Activated CD8-positive, alpha-beta memory T cell treated with anti-CD3 and anti-CD28 coated beads, Interleukin-2, amount 10 ng/mL, durations not matched to agents 7 days and 5 days (primary cell): ENCODE measurements around the gene PHACTR3. TPM values are rescaled to one million over a fixed set of nuclear protein-coding genes. Genes with fewer than 3 reads are reported as not detected.

Experiments used
- ATAC-seq: fragments of 150-1000 bp; cut with Tn5 transposase; one replicate; pipeline ENCODE4 v1.10.0; 2021; ENCODE audit warnings: moderate library complexity
- CTCF ChIA-PET: fragments of 350-600 bp; sonication (Branson Sonifier 250); formaldehyde crosslinking; loops from one replicate; lab custom pipeline; 2021; ENCODE audit warnings: antibody characterized with exemption; lab: Charles Lee
- DNase-seq: peaks from one replicate; pipeline ENCODE4 v3.0.0-alpha.2; 2020
- H3K27ac Mint-ChIP-seq: one replicate; pipeline ENCODE4 v1.8.0; 2021; ENCODE audit warnings: mild to moderate bottlenecking, mixed read lengths
- H3K27me3 Mint-ChIP-seq: one replicate; pipeline ENCODE4 v1.8.0; 2021; ENCODE audit warnings: mixed read lengths
- H3K36me3 Mint-ChIP-seq: one replicate; pipeline ENCODE4 v1.8.0; 2021; ENCODE audit warnings: mild to moderate bottlenecking, mixed read lengths
- H3K4me1 Mint-ChIP-seq: one replicate; pipeline ENCODE4 v1.8.0; 2021; ENCODE audit warnings: mixed read lengths
- H3K4me3 Mint-ChIP-seq: one replicate; pipeline ENCODE4 v1.8.0; 2021; ENCODE audit warnings: mild to moderate bottlenecking, moderate library complexity, mixed read lengths
- H3K9me3 Mint-ChIP-seq: one replicate; pipeline ENCODE4 v1.8.0; 2022; ENCODE audit warnings: low read depth, mixed read lengths
- total RNA-seq, 2 experiments: library from RNA; stranded (reverse); gene quantifications; one replicate each; pipeline ENCODE4 v1.2.3, GENCODE V29; 2021

Gene PHACTR3
- total RNA-seq, 2 experiments from 2014 or later, result not detected

DNA sequence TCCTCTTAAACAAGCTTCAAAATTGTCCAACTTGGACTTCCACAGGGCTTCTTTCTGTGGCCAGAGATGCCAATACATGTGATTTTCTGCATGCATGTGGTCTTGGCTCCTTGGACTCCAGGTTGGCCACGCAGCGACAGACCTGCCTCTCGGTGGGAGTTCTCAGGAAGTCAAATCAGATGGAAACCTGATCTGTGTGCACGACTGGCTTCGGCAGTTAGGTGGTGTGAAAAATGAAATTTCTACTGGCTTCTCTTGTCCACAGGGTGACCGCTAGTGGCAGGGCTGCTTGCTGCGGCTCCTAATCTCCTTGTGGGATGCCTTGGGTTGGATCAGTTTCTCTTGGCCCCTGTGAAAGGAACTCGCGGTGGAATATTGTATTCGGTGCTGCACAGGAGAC is 57.3 kb downstream of the PHACTR3 start:
- CTCF ChIA-PET, result no interaction called here

DNA sequence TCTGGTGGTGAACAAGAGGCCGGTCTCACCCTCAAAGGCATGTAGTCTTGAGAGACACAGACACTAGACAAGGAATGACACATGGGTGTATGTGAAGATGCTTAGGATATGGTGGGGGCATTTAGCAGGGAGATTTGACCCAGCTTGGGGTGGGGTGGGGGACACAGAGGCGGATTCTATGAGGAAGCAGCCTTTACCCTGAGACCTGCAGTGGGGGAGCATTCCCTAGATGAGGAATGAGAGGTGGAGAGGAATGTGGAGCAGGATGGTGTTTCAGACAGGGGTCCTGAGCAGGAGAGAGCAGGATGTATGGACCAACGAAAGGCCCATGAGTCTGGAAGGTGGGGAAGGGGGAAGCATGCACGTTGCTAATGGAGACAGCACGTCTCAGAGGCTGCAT is 57.8 kb downstream of the PHACTR3 start:
- CTCF ChIA-PET, result no interaction called here
- H3K4me3 Mint-ChIP-seq, result no peak overlapping the region
- DNase-seq (peak; percentile 11), ATAC-seq (no peak)
- no peaks in the 10 kb centered on the region for H3K4me1 Mint-ChIP-seq
- no peak overlapping the region for H3K27ac Mint-ChIP-seq
- no peaks in the 10 kb centered on the region for H3K36me3 Mint-ChIP-seq
- no peaks in the 10 kb centered on the region for H3K27me3 Mint-ChIP-seq
- H3K9me3 Mint-ChIP-seq, result peaks cover 9% of the 10 kb centered on the region

More for the DNA sequence above, 57.3 kb downstream of the PHACTR3 start:
- Mint-ChIP-seq H3K4me1 (no peaks in the 10 kb centered on the region), H3K27ac (no peak overlapping the region), H3K27me3 (no peaks in the 10 kb centered on the region), H3K4me3 (no peak overlapping the region), H3K9me3 (peaks cover 12% of the 10 kb centered on the region), H3K36me3 (no peaks in the 10 kb centered on the region)
- no peak for ATAC-seq
- no peak for DNase-seq

DNA sequence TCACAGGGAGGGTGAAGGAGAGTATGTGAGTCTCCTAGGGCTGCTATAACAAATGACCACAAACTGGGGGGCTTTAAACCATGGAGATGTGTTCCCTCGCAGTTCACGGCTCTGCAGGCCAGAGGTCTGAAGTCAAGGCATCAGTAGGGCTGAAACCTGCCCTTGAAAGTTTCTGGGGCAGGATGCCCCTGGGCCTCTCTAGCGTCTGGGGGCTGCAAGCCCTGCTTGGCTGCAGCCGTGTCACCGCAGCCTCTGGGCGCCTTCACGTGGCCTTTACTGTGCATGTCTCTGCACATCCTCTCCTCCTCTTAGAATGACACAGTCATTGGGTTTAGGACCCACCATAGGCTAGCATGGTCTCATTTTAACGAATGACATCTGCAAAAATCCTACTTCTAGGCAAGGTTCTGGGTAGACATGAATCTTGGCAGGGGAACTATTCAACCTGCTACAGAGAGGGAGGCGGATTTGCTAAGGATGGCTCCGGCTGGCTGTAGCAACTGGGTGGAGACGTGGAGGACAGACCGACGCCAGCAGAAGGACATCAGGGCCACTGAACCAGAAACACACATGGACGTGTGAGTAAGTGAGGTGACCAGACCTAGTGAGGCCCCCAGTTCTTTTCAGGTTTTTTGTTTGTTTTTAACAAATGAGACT is 58.6 kb downstream of the PHACTR3 start:
- ATAC-seq (no peak), DNase-seq (peak; percentile 31)
- H3K4me3 Mint-ChIP-seq, result no peak overlapping the region
- H3K9me3 Mint-ChIP-seq, result peaks cover 2% of the 10 kb centered on the region
- H3K4me1 Mint-ChIP-seq, result no peaks in the 10 kb centered on the region
- no peaks in the 10 kb centered on the region for H3K27me3 Mint-ChIP-seq
- no peak overlapping the region for H3K27ac Mint-ChIP-seq
- no peaks in the 10 kb centered on the region for H3K36me3 Mint-ChIP-seq
- CTCF ChIA-PET, result no interaction called here

DNA sequence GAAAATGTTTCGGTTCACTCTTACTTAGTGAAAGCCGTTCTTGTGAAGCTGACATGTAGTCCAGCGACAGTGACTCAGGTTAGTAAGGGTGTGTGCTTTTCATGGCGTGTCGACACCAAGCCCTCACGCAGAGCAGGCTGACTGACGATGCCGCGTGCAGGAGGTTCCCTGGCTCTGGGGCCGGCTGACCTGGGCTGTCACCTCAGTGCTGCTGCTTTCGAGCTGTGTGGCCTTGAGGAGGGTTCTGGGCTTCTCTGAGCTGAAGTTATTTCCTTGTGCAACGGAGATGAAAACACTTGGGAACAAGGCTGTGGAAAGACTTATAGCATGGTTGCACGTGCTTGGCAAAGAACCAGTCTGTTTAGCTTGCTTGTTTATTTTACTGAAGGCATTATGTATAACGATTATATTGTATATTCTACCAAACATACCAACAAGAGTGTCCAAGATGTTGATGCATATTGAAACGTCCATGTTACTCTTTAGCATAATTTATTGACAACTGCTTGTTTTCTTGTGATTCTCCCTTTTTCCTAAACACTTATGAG is 59.2 kb downstream of the PHACTR3 start:
- Mint-ChIP-seq H3K9me3 (peaks cover 2% of the 10 kb centered on the region), H3K36me3 (no peaks in the 10 kb centered on the region), H3K27me3 (no peaks in the 10 kb centered on the region), H3K27ac (no peak overlapping the region), H3K4me3 (no peak overlapping the region), H3K4me1 (no peaks in the 10 kb centered on the region)
- DNase-seq (peak; percentile 37), ATAC-seq (no peak)
- CTCF ChIA-PET, result no interaction called here

DNA sequence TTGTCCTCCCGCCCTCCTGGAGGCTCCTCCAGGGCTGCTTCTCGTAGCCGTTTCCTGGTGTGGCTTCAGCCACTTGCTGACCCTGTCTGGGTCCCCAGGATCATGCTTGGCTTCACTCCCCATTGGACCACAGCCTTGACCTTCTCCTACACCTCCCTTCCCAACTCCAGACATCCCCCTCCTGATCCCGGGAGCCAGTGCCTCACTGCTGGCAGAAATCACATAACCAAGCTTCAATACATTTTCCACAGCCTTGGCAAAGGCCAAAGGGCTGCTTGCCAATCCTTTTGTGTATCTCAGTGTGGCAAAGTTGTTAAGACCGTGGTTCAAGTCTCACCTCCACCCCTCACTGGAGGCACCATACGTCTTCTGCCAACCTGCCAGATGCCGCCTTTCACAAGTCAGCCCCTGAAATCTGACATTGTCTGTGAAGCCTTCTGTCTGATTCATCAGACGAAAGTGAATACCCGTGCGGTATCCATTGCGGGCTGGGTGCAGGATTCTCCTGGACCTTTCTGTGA is 60.1 kb downstream of the PHACTR3 start:
- ATAC-seq (no peak), DNase-seq (peak; percentile 32)
- Mint-ChIP-seq H3K27me3 (no peaks in the 10 kb centered on the region), H3K4me3 (no peak overlapping the region), H3K9me3 (no peaks in the 10 kb centered on the region), H3K27ac (no peak overlapping the region), H3K4me1 (no peaks in the 10 kb centered on the region), H3K36me3 (no peaks in the 10 kb centered on the region)
- CTCF ChIA-PET, result no interaction called here

DNA sequence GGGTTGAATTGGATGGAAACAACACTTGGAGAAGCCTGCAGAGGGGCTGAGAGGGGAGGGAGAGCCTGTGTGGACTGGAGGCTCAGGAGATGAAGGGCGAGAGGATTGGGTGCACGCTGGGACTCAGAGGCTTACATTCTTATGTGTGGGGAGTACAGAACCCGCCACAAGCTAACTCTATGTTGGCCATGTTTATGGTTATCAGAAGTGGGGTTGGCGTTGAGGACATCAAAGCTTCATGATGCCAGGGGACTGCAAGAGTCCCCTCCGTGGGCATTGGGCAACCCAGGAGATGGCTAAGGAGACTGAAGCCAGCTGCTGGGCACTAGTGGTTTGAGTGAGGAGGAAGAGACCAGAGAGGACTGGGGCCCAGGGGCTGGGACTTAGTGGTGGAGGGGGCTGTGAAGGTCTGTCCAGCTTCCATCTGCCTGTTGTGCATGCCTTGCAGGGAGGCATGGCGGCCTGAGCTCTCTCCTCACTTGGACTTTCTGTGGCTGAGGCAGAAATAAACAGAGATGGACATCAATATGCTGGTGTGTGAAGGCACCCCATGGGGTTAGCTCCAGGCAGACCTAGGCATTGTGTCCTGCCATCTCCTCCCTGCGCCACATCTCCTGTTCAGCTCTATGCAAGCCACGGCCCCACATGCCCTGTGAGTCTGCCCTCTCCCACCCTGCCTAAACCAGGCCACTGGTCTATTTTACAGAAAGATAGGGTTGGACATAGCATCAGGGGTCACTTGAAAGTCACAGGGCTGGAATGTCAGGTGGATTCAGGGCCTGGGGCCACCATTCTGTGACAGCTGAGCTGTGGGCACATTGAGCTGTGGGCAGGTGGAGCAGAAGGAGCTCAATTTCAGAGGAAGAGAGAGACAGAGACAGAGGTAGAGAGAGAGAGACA is 61.6 kb downstream of the PHACTR3 start:
- Mint-ChIP-seq H3K27me3 (no peaks in the 10 kb centered on the region), H3K9me3 (no peaks in the 10 kb centered on the region), H3K36me3 (no peaks in the 10 kb centered on the region), H3K27ac (no peak overlapping the region), H3K4me3 (no peak overlapping the region), H3K4me1 (no peaks in the 10 kb centered on the region)
- CTCF ChIA-PET, result no interaction called here
- ATAC-seq (no peak), DNase-seq (peak; percentile 26)

DNA sequence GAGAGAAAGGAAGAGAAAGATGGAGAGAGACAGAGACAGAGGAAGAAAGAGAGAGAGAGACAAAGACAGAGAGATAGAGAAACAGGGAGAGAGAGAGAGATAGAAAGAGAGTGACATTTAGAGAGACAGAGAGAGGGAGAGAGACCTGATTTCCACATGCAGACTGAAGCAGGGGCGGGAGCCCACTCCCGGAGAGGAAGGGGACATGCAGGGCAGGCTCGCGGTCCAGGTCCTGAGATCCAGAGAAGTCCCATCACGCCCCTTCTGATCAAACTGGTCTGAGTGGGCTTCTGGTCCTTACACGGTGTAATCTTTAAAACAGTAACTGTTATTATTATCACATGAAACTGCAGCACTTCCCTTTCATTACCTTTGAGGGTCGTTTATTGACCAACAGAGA is 62.2 kb downstream of the PHACTR3 start:
- H3K4me1 Mint-ChIP-seq, result no peaks in the 10 kb centered on the region
- ATAC-seq (no peak), DNase-seq (peak; percentile 15)
- CTCF ChIA-PET, result no interaction called here
- H3K9me3 Mint-ChIP-seq, result no peaks in the 10 kb centered on the region
- no peaks in the 10 kb centered on the region for H3K27me3 Mint-ChIP-seq
- no peaks in the 10 kb centered on the region for H3K36me3 Mint-ChIP-seq
- no peak overlapping the region for H3K4me3 Mint-ChIP-seq
- no peak overlapping the region for H3K27ac Mint-ChIP-seq

DNA sequence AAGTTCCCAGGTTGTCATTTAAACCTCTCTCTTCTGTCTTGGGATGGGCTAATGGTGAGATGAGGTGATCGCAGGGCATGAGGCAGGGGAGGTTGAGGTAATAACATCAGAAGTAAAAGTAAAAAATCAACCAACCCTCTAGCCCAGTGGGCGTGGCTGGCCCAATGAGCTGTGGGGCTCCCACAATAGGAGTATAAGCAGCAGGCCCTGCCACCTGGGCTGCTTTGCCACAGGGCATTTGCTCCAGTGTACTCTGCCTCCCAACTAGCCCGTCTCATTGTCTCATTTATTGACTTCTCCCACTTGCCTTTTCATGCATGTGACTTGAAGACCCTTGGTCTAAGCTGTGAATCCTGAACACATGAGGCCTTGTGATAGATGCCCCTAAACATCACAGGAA is 62.8 kb downstream of the PHACTR3 start:
- CTCF ChIA-PET, result no interaction called here
- no peaks in the 10 kb centered on the region for H3K9me3 Mint-ChIP-seq
- H3K36me3 Mint-ChIP-seq, result no peaks in the 10 kb centered on the region
- no peaks in the 10 kb centered on the region for H3K4me1 Mint-ChIP-seq
- DNase-seq (peak; percentile 26), ATAC-seq (no peak)
- H3K27ac Mint-ChIP-seq, result no peak overlapping the region
- H3K27me3 Mint-ChIP-seq, result no peaks in the 10 kb centered on the region
- H3K4me3 Mint-ChIP-seq, result no peak overlapping the region

DNA sequence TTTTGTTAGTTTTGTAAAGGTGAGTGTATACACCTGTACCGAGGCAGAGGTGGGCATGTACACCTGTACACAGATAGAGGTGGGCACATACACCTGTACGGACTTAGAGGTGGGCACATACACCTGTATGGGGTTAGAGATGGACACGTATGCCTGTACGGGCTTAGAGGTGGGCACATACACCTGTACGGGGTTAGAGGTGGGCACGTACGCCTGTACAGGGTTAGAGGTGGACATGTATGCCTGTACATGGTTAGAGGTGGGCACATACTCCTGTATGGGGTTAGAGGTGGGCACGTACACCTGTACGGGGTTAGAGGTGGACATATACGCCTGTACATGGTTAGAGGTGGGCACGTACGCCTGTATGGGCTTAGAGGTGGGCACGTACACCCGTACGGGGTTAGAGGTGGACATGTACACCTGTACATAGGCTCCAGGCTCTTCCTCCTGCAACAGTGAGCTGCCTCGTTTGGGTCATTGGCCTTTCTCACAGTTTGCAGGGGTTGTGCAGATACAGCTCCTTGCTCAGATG is 63.7 kb downstream of the PHACTR3 start:
- Mint-ChIP-seq H3K27ac (no peak overlapping the region), H3K36me3 (no peaks in the 10 kb centered on the region)
- CTCF ChIA-PET, result no interaction called here

DNA sequence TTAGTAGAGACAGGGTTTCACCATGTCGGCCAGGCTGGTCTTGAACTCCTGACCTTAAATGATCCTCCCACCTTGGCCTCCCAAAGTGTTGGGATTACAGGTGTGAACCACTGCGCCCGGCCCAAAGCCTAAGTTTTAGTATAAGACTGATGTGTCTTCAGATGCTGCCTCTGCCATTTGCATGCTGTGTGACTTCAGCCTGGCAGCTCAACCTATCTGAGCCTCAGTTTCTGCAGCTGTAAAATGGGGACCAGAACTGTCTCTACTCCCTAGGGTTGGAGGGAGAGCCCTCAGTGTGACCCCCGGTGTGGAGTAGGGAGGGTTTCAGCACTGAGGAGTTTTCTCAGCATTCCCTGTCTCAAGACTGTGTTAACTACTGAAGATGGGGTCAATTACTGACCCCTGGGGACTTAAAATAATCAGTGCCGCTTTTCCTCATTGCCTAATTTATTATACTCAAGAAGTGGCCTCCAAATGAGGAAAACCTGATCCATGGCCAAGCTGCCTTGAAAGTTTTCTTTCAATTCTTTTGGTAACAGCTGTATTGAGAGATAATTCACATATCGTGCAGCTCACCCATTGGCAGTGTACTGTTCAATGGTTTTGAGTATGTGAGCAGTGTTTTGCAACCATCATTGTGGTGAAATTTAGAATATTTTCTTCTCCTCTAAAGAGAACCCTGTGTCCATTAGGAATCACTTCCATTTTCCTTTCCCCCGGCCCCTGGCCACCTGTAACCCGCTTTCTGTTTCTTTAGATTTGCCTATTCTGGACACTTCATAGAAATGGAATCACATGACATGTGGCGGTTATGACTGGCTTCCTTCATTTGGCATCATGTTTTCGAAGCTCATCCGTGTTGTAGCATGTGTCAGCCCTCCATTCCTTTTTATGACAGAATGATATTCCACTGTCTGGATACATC is 64.8 kb downstream of the PHACTR3 start:
- Mint-ChIP-seq H3K27ac (no peak overlapping the region), H3K9me3 (no peaks in the 10 kb centered on the region), H3K4me1 (no peaks in the 10 kb centered on the region), H3K27me3 (no peaks in the 10 kb centered on the region), H3K36me3 (no peaks in the 10 kb centered on the region), H3K4me3 (no peak overlapping the region)
- peak; percentile 25 for DNase-seq
- ATAC-seq, result no peak
- CTCF ChIA-PET, result no interaction called here

More for the DNA sequence above, 63.7 kb downstream of the PHACTR3 start:
- no peak for ATAC-seq
- no peaks in the 10 kb centered on the region for H3K4me1 Mint-ChIP-seq
- no peak overlapping the region for H3K4me3 Mint-ChIP-seq
- peak; percentile 14 for DNase-seq
- H3K27me3 Mint-ChIP-seq, result no peaks in the 10 kb centered on the region
- no peaks in the 10 kb centered on the region for H3K9me3 Mint-ChIP-seq

DNA sequence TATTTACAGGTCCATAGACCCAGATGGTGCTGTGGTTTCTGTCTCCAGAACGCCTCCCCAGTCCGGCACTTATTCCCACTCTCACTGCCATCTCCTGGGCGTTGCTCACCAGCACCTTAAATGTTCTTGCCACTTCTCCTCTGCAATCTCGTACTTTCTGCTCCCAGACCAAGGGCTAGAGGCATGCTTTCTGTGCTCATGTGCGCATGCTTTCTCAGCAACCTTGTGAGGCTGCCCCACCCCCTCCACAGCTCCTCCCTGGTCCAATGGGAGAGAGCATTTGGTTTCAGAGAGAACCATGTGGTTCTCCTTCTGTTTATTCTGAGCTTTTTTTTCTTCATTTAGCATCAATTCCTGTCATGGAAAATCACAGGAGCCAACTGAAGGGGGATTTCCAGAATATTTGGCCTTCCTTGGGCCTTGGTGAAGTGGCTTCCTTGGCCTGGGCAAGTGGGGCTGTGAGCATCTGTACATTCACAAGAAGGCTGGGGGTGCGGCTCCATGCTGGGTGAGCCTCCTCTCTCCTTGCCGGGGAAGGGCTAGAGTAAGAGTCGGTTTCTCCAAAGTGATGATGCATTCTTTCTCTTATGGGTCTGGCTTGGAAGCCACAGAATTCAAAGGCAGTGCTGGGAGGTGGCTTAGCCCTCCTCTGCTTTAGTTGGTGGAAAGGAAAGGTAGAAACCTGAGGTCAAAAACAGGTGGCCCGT is 66.6 kb downstream of the PHACTR3 start:
- CTCF ChIA-PET, result no interaction called here
- H3K4me1 Mint-ChIP-seq, result no peaks in the 10 kb centered on the region

DNA sequence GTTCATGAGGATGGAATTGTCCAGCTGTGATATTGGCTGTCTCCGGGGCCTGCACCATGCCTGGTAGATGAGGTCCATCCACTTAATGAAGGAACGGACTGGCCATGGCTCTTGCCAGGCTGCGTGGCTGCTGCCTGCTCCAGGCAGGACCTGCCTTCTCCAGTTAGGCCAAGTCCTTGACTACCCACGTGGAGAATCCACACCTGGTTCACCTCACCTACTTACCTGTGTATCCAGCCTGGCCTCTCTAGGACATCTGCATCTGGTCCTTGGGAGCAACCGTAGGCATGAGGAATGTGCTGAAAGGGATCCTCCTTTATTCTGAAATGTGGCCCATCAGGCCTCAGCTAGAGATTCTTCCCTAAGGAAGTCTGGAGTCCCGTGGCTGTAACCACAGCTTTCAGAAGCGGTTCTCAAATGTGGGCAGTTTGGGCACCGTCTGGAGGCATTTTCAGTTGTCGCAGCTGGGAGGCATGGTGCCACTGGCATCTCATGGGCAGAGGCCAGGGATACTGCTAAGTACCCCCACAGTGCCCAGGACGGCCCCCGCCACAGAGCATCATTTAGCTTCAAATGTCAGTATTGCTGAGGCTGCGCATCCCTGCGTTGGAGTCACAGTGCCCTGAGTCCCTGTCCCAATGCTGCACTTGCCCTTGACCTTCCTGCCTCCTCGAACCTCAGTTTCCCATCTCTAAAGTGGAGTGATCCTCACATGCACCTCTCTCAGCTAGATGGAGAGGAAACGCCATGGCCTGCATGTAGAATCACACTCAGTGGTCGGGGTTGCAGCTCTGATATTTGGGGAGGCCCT is 67.5 kb downstream of the PHACTR3 start:
- ATAC-seq, result no peak
- DNase-seq, result peak; percentile 35
- H3K27me3 Mint-ChIP-seq, result no peaks in the 10 kb centered on the region
- H3K4me3 Mint-ChIP-seq, result no peak overlapping the region
- H3K27ac Mint-ChIP-seq, result no peak overlapping the region
- H3K9me3 Mint-ChIP-seq, result no peaks in the 10 kb centered on the region
- CTCF ChIA-PET, result no interaction called here
- no peaks in the 10 kb centered on the region for H3K4me1 Mint-ChIP-seq
- H3K36me3 Mint-ChIP-seq, result no peaks in the 10 kb centered on the region

More for the DNA sequence above, 66.6 kb downstream of the PHACTR3 start:
- H3K9me3 Mint-ChIP-seq, result no peaks in the 10 kb centered on the region
- DNase-seq, result peak; percentile 29
- ATAC-seq, result no peak
- H3K36me3 Mint-ChIP-seq, result no peaks in the 10 kb centered on the region
- H3K27ac Mint-ChIP-seq, result no peak overlapping the region
- H3K27me3 Mint-ChIP-seq, result no peaks in the 10 kb centered on the region
- H3K4me3 Mint-ChIP-seq, result no peak overlapping the region
